ENCODE measurements around the gene ARL4D. TPM values are rescaled to one million over a fixed set of nuclear protein-coding genes. Genes with fewer than 3 reads are reported as not detected.

ARL4D gene
- total RNA-seq, 1 experiment from 2014 or later = 16.3 TPM

Other genes starting within 250 kb of the ARL4D start
- 44.7 and 52.4 TPM in 2 replicates for gene NBR1, start 227.8 kb upstream of the ARL4D start, total RNA-seq (2014; rRNA removed; shearing (Covaris generic))
- gene TMEM106A, start 187.1 kb upstream of the ARL4D start, total RNA-seq (2014; rRNA removed; shearing (Covaris generic)) = 3.4 and 4.9 TPM in 2 replicates
- gene CCDC200, start 170.4 kb upstream of the ARL4D start, total RNA-seq (2014; rRNA removed; shearing (Covaris generic)) = not detected in 2 replicates
- gene RNU2-1, start 165.0 kb upstream of the ARL4D start, total RNA-seq (2014; rRNA removed; shearing (Covaris generic)) = not detected in 2 replicates
- gene DHX8, start 85.0 kb downstream of the ARL4D start, total RNA-seq (2014; rRNA removed; shearing (Covaris generic)) = 27.4 and 36.4 TPM in 2 replicates
- 44.2 and 46.9 TPM in 2 replicates for gene ETV4, start 147.3 kb downstream of the ARL4D start, total RNA-seq (2014; rRNA removed; shearing (Covaris generic))